NCI-H524 (cell line): Measurements from ENCODE around the gene VPS4B.

ENCODE experiments used
- DNase-seq, 2 experiments: peaks; one replicate each; lab custom pipeline; 2025; lab: John Stamatoyannopoulos, UW

VPS4B gene

GRCh38 chr18:63430526-63430925, 8.2 kb upstream of the VPS4B start:
- no peak for DNase-seq

GRCh38 chr18:63427558-63427957, 5.3 kb upstream of the VPS4B start:
- DNase-seq = no peak

- DNase-seq = peak in 1 of 2 experiments; percentile 71
Observed at GRCh38 chr18:63422864-63423304, 608 bp upstream of the VPS4B start.

- no peak for DNase-seq
Observed at GRCh38 chr18:63421514-63421913, 762 bp downstream of the VPS4B start.

- DNase-seq = no peak
Observed at GRCh38 chr18:63412953-63413352, 9.3 kb downstream of the VPS4B start.

GRCh38 chr18:63410792-63411191, 11.5 kb downstream of the VPS4B start:
- no peak for DNase-seq

- no peak for DNase-seq
Observed at GRCh38 chr18:63409301-63409700, 13.0 kb downstream of the VPS4B start.

GRCh38 chr18:63407734-63408133, 14.5 kb downstream of the VPS4B start:
- no peak for DNase-seq

- DNase-seq = no peak
Observed at GRCh38 chr18:63405986-63406385, 16.3 kb downstream of the VPS4B start.

GRCh38 chr18:63402246-63403162, 19.8 kb downstream of the VPS4B start:
- no peak for DNase-seq

- DNase-seq = no peak
Observed at GRCh38 chr18:63399300-63399699, 23.0 kb downstream of the VPS4B start.

- DNase-seq = no peak
Observed at GRCh38 chr18:63397349-63397748, 24.9 kb downstream of the VPS4B start.

GRCh38 chr18:63395503-63395902, 26.8 kb downstream of the VPS4B start:
- no peak for DNase-seq

GRCh38 chr18:63394954-63395353, 27.3 kb downstream of the VPS4B start:
- DNase-seq = no peak

GRCh38 chr18:63387861-63388260, 34.4 kb downstream of the VPS4B start:
- DNase-seq = no peak

GRCh38 chr18:63382843-63383242, 39.4 kb downstream of the VPS4B start:
- no peak for DNase-seq

- DNase-seq = no peak
Observed at GRCh38 chr18:63379639-63379962, 42.7 kb downstream of the VPS4B start.

GRCh38 chr18:63378919-63379638, 43.2 kb downstream of the VPS4B start:
- DNase-seq = no peak

GRCh38 chr18:63377275-63377980, 44.8 kb downstream of the VPS4B start:
- DNase-seq = no peak

- no peak for DNase-seq
Observed at GRCh38 chr18:63376538-63376937, 45.7 kb downstream of the VPS4B start.

- no peak for DNase-seq
Observed at GRCh38 chr18:63374540-63374939, 47.7 kb downstream of the VPS4B start.

- no peak for DNase-seq
Observed at GRCh38 chr18:63373161-63373560, 49.1 kb downstream of the VPS4B start.

GRCh38 chr18:63368611-63369010, 53.7 kb downstream of the VPS4B start:
- no peak for DNase-seq
